Measurements from ENCODE around the gene PPP2R2D.
A peak's percentile ranks its signal among the peaks of the same experiment; 100 is the strongest.
"Not testable (repeated sequence)": the region's sequence is repeated elsewhere in the genome, so short reads cannot be mapped to it uniquely, and the experiment has no call there.

PPP2R2D gene

DNA sequence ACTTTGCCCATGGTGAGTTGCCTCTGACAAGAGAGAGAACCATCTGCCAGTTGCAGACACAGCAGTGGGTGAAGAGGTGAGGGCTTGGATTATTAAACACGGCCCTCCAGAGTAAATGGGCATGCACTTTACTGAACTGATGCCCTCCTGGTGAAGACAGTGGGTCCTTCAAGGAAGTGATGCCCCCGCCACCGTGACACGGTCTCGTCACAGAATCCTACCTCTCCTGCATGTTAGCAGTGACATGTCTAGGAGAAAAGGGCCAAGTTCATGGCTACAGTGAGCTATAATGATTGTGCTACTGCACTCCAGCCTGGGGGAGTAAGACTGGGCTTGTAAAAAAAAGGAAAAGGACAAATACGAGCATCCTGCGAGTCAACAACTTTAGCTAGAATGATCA is 78.5 kb downstream of the PPP2R2D start:
- peak; percentile 5 for DNase-seq

DNA sequence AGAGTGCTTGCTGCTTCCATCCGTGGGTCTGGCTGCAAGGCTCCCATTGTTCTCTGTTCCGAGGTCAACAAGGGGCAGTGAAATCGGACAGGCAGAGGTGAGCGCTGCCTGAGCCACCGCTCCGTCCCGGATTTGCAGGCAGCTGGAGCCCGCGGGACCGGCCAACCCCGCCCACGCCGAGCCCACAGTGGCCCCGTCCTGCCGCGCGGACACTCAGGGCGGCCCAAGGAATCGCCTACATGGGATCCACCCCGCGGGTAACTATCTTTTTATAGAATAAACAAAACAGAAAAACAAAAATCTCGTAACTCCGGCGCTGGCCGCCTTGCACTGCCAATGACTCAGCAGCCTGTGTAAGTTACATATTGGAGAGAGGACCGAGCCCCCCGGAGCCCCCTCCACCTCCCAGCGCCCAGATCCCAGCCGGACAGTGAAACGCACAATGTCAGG is 79.0 kb downstream of the PPP2R2D start:
- DNase-seq: peak; percentile 31

DNA sequence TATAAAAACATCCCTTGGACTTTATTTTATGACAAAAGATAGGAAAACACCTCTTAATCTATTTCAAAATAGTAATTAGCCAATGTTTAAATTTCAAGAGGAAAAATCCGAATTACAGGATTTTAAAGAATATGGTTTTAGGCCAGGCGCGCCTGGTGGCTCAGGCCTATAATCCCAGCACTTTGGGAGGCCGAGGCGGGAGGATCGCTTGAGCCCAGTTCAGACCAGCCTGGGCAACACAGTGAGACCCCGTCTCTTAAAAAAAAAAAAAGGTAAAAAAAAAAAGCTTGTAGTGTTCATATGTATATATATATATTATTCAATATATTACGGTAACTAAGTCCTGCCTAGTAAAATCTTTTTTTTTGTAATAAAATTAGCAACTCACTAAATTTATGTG is 79.5 kb downstream of the PPP2R2D start:
- DNase-seq: no peak

DNA sequence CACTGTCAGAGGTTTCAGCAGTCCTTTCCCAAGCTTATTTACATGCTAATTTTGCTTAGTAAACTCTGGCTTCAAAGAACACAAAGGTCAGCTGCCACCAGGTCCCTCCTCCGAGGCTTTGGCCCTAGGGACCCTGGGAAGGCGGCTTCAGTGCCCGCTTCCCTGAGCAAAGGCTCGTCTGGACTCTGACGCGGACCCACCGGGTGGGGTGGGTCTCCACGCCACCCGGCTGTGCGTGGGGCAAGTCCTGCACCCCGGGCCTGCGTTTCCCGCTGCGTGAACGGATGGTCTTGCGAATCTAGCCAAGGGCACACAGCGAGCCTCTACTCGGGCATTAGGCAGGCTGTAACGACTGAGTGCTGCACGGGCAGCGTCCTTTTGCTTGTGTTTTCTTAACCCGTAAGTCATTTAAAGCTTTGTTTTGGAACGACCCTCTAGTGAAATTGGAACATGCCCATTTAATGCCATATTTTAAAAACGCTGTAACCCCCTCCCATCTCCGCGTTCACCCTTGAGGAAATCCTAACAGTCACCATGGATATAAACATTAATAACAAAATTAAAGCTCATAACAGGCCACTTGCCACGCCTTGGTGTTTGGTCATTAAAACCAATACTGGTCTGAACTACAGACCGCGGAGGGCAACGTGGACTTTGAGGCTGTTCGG is 80.1 kb downstream of the PPP2R2D start:
- DNase-seq: peak; percentile 58

DNA sequence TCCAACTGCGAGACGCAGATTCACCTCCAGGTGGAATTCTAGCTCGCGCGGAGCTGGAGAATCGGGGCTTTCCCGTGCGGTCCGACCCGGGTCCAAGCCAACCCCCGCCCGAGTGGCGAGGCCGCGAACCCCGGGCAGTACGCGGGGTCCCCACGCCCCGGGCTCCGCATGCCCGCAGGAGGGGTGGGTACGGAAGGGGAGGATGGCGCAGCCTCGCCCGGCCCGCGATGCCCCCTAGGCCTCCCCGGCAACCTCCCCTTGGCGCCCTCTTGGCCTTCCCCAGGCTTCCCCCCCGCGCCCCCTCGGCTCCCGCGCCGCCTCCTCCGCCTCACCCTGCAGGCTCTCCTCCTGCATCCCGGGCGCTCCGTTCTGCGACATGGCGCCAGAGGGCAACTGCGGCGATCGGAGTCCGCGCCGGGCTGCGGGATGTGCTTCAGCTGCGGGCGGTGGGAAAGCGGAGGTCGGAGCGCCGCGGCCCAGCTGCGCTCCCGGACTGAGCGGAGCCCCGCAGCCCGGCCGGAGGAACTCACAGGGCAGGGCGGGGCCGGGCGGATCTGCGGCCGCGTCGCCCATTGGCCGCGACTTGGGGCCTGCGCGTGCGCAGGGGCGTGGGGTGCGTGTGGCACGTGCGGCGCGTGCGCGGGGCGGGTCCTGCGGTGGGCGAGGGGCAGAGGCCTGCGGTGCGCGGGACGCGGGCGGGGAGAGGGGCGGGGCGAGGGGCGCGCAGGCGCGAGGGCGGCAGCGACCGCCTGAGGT is 80.8 kb downstream of the PPP2R2D start, which contains the start of gene BNIP3:
BNIP3 (minus strand) TSS at position 495 of the 756 bp plus-strand sequence; CDS start at position 378, 117 bp downstream.
- DNase-seq: peak; percentile 96

DNA sequence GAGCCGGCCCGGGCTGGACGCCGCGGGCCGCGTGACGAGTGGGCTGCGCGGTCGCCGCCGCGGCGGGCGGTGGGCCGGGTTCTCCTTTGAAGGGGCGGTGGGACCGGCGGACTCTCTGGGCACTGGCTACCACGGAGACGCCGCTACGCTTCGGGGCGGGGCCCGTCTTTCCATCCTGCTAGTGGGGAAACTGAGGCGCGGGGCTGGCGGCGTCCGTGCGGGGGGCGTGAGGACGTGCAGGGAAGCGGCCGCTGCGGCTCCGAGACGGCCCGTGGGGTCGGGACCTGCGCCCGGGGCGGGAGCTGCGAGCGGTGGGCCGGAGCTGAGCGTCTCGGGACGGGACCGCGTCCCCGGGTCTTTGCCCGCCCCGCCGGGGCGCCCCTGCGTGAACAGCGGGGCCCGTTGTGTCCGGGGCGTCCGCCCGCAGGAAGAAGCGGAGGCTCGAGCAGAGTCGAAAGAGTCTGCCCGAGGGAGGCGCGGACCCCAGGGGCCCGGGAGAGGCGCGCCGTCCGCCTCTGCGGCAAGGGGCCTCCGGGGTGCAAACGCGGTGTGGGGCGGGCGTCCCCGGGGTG is 81.5 kb downstream of the PPP2R2D start:
- DNase-seq: no peak

DNA sequence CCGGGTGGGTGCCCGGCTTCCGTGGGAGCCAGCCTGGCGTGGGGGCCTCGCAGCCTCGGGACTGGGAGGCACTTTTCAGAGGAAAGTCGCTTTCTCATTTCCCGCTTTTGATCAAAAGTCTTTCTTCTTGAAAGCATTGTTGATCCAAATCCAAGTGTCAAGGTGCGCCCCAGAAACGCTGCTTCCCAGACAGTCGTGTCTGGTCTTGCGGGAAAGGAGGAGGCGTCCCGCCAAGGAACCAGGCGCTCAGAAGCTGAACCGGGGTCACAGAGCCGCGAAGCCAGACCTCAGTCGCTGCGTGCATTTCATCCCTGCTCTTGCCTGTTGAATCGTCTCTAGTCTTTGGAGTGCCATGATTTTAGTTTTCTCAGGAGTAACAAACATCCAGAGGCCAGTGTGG is 82.0 kb downstream of the PPP2R2D start:
- DNase-seq: no peak

DNA sequence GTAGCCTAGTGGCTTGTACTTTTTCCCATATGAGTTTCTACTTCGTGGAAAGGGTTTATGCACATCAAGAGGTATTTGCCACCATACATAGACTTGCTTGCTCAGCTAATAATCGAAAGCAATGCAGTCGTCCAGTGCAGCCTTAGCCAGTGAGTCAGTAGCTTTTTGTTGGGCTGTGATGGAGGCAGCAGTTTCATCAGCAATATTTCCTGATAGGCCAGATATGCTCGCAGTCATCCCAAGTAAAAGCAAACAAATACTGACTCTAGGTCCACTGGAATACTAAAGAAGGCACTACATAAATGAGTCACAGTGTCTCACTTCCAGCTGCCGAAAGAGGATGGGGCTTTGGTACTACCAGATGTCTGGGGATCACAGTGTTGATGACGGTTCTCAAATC is 83.0 kb downstream of the PPP2R2D start:
- peak; percentile 49 for DNase-seq

DNA sequence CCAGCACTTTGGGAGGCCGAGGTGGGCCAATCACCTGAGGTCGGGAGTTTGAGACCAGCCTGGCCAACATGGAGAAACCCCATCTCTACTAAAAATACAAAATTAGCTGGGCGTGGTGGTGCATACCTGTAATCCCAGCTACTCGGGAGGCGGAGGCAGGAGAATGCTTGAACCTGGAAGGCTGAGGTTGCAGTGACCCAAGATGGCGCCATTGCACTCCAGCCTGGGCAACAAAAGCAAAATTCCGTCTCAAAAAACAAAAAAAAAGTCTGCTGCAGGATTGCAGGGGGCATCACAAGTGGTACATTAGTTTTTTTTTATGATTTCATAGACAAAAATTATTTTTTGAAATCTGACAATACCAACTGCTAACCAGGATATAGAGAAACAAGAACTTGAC is 86.0 kb downstream of the PPP2R2D start:
- not testable (repeated sequence) for DNase-seq

DNA sequence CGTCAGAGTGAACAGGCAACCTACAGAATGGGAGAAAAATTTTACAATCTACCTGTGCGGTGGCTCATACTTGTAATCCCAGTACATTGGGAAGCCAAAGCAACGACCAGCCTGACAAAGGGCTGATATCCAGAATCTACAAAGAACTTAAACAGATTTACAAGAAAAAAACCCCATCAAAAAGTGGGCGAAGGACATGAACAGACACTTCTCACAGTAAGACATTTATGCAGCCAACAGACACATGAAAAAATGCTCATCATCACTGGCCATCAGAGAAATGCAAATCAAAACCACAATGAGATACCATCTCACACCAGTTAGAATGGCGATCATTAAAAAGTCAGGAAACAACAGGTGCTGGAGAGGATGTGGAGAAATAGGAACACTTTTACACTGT is 86.5 kb downstream of the PPP2R2D start:
- DNase-seq: not testable (repeated sequence)

DNA sequence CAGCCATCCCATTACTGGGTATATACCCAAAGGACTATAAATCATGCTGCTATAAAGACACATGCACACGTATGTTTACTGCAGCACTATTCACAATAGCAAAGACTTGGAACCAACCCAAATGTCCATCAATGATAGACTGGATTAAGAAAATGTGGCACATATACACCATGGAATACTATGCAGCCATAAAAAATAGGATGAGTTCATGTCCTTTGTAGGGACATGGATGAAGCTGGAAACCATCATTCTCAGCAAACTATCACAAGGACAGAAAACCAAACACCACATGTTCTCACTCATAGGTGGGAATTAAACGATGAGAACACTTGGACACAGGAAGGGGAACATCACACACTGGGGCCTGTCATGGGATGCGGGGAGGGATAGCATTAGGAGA is 87.0 kb downstream of the PPP2R2D start:
- DNase-seq: not testable (repeated sequence)

DNA sequence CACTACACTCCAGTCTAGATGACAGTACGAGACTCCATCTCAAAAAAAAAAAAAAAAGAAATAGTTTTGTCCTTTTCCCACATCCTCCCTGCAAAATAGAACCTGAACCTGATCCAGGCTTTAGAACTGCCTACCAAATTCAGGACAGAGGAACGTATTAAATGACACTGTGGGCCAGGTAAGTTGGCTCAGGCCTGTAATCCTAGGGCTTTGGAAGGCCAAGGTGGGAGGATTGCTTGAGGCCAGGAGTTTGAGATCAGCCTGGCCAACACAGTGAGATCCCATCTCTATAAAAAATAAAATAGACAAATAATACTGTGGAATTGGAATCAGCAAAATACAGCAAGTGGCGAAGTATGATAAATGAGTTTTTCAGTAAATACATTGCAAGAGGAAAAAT is 90.9 kb downstream of the PPP2R2D start:
- no peak for DNase-seq

DNA sequence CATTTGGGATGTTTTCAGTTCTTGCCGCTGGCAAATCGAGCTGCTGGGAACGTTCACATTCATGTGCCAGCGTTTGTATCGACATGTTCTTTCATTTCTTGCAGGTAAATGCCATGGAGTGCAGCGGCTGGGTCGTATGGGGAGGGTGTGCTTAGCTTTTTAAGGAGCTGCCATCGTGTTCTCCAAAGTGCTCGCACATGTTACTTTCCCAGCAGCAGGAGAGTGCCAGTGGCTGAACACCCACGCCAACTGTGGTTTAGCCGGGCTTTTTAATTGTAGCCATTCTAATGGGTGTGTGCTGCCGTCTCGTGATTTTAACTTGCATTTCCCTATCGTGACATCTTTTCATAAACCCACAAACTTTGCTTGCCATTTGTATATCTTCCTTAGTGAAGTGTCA is 92.5 kb downstream of the PPP2R2D start:
- no peak for DNase-seq

DNA sequence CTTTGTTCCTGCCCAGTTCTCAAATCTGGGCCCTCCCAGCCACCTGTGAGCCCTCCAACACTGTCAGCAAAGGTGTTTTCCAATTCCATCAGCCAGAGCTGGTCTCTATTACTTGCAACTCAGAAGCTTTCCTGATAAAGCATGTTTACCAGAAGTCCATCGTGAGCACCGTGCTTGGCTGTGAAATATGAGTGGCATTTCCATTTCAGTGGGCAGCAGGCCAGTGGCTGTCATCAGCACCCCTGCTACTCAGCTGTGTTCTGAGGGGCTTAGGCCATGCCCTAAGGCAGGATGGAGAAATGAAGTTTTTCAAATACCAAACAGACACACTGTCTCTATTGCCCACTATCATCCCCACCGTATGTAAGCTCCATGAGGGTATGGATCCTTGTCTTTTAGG is 93.6 kb downstream of the PPP2R2D start:
- DNase-seq: no peak

DNA sequence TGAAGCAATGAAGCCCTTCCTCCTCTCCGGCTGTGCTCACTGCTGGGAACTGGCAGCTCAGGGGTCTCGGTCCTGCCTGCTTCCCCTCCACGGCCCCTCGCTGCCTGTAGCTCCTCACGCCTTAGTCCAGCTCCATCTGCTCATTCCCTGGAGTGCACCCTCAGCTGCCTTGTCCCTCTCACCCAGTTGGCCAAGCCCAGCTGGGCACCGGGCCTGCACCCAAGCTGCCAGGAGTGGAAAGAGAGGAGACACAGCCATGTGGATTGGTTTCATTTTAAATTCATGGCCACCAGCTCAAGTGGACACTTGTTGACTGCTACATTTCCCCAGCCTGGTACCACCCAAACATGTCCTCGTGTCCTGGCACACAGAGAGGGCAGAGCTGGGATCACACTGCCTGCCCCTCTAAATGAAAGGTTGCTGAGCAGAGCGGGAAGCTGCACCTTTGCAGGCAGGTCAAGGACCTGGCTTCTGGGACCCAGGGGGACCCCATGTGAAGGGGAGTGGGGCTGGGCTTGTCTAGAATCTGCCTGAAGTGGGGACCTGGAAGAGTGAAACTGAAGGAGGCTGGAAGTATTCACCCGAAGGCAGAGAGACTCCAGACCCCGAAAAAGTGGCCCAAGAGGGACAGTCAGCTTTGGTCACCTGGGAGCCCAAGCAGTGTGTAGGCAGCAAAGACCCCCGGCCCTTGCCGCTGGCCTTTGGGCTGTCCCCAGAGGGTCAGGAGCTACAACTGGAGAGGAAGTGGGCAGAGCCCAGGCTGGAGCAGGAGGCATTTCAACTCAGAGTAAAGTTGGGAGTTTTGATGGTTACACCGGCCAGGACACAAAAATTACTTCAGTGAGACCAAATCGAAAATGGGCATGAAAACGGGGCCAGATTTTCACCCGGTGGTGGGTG is 95.9 kb downstream of the PPP2R2D start:
- DNase-seq: no peak

DNA sequence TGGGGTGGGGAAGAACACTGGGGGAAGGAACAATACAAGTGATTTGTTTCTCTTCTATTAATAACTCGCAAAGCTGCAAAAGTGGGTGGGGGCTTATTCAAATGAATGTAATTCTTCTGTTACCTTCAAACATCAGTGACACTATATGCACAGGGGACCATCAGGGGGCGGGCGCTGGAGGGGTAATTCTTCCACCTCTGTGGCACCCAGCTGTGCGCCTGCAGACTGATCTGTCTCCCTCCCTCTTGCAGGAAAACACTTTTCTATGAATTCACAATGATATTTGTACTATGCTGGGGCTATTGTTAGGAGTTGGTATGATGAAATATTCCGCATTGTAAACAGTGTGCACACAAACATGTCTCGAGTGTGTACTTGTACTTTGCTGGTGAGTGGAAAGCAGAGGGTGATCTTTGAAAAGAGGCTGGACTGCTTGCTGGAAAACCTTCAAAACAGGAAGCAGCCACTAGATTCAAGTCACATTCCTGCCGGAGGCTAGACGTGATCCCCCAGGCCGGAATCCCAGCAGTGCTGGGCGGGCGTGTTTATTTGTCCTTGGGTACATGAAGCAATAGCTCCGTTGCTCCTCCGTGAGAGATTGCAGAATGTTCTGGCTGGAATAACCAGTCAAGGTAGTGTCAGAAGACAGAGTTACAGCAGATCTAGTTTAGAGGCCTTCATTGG is 96.7 kb downstream of the PPP2R2D start:
- DNase-seq: no peak

DNA sequence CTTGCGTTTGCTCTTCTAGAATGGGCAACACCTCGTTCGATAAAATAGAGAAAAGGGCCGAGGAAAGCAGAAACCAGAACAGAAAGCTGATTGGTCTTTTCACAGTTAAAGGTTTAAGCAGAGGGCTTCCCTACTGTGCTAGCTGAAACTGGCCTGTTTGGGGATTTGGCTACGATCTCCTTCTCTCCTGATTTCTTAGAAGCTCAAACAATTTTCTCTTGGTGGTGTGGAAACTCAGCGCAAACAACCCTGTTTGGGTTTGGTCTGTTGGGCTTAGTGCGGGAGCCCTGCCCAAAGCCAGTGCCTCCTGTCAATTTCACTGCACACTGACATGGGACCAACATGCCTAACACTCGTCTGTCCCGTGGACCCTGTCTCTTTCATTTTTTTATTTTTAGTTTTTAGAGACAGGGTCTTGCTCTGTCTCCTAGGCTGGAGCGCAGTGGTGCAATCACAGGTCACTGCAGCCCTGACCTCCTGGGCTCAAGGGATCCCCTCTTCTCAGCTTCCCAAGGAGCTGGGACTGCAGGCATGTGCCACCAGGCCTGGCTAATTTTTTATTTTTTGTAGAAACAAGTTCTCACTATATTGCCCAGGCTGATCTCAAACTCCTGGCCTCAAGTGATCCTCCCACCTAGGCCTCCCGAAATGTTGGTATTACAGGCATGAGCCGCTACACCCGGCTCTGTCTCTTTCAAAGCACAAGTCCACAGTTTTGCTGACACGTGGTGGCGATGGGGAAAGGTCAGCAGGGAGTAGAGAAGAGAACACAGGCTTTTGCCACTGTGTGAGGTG is 97.4 kb downstream of the PPP2R2D start:
- no peak for DNase-seq

DNA sequence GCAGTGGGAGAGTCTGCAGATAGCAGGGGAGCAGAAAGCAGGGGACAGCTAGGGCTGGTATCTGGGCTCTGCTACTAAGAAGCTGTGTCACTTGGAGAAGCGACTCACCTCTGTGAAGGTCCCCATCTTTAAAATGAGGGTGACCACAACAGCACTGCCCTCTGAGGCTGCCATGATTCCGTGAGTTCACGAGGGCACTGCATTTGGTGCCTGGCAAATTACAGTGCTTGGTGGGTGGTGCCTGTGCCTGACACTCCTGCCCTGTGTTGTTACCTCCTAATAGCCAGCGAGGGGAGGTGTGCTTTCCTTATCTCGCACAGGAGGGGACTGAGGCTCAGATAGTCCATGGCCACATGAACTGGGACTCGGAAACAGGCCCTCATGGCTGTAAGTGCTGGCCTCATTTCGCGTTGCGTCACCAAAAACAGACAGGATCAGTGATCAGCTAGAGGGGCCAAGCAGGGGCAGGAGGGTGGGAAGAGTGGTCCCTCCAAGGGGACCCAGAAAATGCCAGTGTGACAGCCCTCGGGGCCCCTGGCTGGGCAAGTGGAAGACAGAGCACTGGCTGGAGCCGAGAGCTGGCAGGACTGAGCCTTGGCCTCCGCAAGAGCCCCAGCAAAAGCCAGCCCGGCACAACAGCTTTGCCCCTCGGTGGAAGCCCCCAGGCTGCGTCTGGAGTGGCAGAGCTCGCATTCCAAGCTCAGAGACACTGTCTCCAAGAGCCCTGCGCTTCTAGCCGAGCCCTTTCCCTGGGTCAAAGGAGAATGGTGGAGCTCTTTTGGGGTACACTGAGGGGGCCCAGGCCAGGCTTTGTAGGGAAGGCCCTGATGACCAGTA is 98.3 kb downstream of the PPP2R2D start:
- DNase-seq: no peak

DNA sequence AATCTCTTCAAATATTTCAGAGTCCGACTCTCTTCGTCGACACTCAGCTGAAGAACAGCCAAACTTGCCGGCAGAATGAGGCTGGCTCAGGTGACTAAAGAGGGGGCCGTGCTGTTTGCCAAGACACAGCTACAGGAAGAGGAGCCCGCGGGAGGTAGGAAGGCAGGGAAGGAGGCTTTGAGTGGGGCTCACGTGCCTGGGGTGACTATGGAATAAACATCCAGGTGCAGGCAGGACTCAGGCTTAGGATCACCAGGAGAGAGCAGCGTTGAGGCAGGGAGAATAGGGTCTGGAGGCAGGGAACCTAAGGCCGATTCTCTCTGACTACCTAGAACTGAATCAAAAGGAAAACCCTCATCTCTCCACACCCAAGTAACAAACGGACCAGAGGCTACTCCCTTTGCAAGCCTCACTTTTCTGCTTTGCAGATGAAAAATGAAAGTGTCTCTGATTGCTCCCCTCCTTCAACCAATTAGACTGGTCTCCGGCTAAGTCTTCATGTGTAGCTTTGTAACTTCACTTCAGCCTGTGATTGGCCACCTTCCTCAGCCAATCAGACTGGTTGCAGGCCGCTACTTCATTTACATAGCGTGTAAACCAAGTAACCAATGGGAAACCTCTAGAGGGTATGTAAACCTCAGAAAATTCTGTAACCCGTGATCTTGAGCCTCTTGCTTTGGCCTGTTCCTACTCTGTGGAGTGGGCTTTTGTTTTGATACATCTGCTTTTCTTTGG is 100.6 kb downstream of the PPP2R2D start:
- DNase-seq: no peak

DNA sequence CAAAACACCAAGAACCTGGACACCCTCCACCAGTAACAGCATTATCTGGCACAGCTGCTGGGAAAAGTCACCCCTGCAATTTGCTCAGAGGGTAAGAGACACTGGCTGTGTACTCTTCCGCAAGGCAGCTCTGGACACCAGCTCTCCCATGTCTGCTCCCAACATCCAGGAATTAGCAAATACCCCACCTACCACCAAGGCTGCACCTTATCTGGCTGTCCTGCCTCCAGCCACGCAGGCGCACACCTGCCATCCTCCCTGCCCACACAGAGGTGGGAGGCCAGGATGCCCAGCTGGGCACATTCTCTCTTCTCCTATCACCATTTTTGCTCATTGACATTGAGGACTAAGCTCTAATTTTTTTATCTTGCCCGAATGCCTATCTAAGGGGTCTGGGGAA is 101.2 kb downstream of the PPP2R2D start:
- no peak for DNase-seq
